ENCODE results near the gene DHFR. TPM values are rescaled to one million over a fixed set of nuclear protein-coding genes. Genes with fewer than 3 reads are reported as not detected.

Gene DHFR
- total RNA-seq, 4 donors from 2014 or later = 5.6 to 12.8 (median 11.5) TPM

DNA sequence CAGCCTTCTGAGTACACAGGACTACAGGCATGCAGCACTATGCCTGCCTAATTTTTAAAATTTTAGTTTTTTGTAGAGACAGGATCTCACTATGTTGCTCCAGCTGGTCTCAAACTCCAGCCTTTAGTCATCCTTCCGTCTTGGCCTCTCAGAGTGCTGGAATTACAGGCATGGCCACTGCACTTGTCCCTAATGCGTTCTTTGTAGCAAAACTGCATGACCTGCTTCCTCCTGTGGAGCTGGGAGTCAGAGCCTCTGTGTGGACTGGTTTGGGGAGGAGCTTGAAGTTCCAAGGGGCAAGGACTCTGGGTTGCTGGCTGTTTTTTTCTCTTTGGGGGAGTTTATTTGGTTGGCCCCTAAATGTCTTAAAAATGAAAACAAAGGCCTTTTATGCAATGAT, 62.0 kb downstream of the DHFR start:
- Histone ChIP-seq H3K4me3 (replicated peaks in 1 of 3) (no peak overlapping the region), H3K9me3 (no peaks in the 10 kb centered on the region), H3K36me3 (no peaks in the 10 kb centered on the region), H3K27ac (no peak overlapping the region), H3K27me3 (no peaks in the 10 kb centered on the region), H3K4me1 (peaks cover 24 to 25% of the 10 kb centered on the region in 2 donors)
- intact Hi-C loops (cut with DNase I) = no loop called here
- no peak for TF ChIP-seq POLR2A (IDR thresholded peaks at IDR 0.05)
- TF ChIP-seq, protein P1, sequence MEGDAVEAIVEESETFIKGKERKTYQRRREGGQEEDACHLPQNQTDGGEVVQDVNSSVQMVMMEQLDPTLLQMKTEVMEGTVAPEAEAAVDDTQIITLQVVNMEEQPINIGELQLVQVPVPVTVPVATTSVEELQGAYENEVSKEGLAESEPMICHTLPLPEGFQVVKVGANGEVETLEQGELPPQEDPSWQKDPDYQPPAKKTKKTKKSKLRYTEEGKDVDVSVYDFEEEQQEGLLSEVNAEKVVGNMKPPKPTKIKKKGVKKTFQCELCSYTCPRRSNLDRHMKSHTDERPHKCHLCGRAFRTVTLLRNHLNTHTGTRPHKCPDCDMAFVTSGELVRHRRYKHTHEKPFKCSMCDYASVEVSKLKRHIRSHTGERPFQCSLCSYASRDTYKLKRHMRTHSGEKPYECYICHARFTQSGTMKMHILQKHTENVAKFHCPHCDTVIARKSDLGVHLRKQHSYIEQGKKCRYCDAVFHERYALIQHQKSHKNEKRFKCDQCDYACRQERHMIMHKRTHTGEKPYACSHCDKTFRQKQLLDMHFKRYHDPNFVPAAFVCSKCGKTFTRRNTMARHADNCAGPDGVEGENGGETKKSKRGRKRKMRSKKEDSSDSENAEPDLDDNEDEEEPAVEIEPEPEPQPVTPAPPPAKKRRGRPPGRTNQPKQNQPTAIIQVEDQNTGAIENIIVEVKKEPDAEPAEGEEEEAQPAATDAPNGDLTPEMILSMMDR (IDR thresholded peaks at IDR 0.05) = no peak
- DNase-seq = no peak
- 86 to 87% methylated on average over 2 of the region's 2 CpGs for WGBS, 2 donors

DNA sequence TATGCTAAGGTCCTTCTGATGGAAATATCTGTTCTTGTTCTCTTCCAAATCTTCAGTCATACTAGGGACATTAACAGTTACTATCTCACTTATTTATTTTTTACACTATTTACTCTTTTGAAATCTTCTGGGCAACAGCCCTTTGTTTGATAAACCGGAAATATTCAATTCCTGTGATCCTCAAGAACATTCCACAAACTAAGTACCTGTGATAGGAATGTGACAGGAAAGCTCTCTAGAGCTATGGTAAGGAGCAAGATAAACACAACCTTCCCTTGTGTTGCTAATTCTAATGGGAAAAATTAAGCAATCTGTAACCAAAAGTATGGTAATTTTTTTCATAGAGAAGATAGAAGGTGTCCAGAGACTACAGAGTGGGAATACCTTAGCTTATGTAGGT, 62.7 kb downstream of the DHFR start:
- TF ChIP-seq, protein P1 (IDR thresholded peaks at IDR 0.05) = no peak
- no peak for TF ChIP-seq POLR2A (IDR thresholded peaks at IDR 0.05)
- no peak for DNase-seq
- no peak overlapping the region for H3K4me3 ChIP-seq (replicated peaks in 1 of 3)
- no peaks in the 10 kb centered on the region for H3K27me3 ChIP-seq
- intact Hi-C loops (cut with DNase I) = no loop called here
- H3K36me3 ChIP-seq = no peaks in the 10 kb centered on the region
- H3K9me3 ChIP-seq = no peaks in the 10 kb centered on the region
- 25 to 31% methylated on average over 1 of the region's 1 CpG for WGBS, 2 donors
- H3K27ac ChIP-seq = no peak overlapping the region
- H3K4me1 ChIP-seq = peaks cover 24 to 25% of the 10 kb centered on the region in 2 donors

DNA sequence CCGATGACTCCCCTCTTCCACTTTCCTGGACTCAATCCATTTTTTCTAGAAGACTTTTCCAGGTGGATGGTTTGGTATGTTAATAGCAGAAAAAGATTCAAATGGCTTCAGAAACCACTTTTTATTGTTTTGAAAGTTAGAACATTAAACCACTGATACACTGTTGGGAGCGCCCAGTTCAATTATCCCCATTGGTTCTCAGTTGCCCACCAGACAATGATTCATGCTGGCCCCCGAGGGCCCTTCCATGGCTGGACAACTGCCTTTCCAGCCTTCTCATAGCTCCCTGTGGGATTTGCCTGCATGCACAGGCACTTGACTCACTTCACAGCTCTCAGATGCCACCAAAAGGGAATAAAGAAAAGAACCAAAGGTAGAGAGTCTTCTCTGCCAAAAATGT, 63.4 kb downstream of the DHFR start:
- TF ChIP-seq, protein P1 (IDR thresholded peaks at IDR 0.05) = no peak
- TF ChIP-seq POLR2A (IDR thresholded peaks at IDR 0.05) = no peak
- no peak overlapping the region for H3K4me3 ChIP-seq (replicated peaks in 1 of 3)
- DNase-seq = peak; percentile 51 to 63
- H3K36me3 ChIP-seq = no peaks in the 10 kb centered on the region
- peaks cover 24 to 25% of the 10 kb centered on the region in 2 donors for H3K4me1 ChIP-seq
- 46 to 48% methylated on average over 3 of the region's 3 CpGs for WGBS, 2 donors
- H3K27ac ChIP-seq = peak overlapping the region in 2 of 3 donors; percentile 36 to 46
- intact Hi-C loops (cut with DNase I) = no loop called here
- no peaks in the 10 kb centered on the region for H3K27me3 ChIP-seq
- no peaks in the 10 kb centered on the region for H3K9me3 ChIP-seq

DNA sequence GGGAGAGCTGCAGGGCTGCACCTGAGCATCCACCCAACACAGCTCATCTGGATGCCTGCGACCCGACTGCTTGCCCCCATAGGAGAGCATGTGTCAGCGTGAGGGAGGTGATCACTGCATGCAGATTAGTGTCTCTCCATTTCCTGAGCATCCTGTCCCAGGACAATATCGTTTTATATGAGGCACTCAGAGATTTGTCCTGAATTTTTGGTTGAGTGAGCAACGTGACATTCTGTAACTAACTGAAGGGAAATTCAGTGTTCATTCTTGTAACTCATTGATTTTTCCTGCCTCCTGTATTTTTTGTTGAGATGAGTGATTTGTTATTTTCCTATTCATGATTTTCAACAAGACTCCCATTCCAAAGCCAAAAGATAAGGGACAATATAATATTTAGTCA, 64.0 kb downstream of the DHFR start:
- no peaks in the 10 kb centered on the region for H3K9me3 ChIP-seq
- no peaks in the 10 kb centered on the region for H3K27me3 ChIP-seq
- peaks cover 24 to 25% of the 10 kb centered on the region in 2 donors for H3K4me1 ChIP-seq
- H3K36me3 ChIP-seq = no peaks in the 10 kb centered on the region
- H3K27ac ChIP-seq = no peak overlapping the region
- intact Hi-C loops (cut with DNase I) = no loop called here
- DNase-seq = no peak
- no peak for TF ChIP-seq POLR2A (IDR thresholded peaks at IDR 0.05)
- TF ChIP-seq, protein P1 (IDR thresholded peaks at IDR 0.05) = no peak
- H3K4me3 ChIP-seq (replicated peaks in 1 of 3) = no peak overlapping the region
- WGBS, 2 donors = 64 to 73% methylated on average over 5 of the region's 5 CpGs

DNA sequence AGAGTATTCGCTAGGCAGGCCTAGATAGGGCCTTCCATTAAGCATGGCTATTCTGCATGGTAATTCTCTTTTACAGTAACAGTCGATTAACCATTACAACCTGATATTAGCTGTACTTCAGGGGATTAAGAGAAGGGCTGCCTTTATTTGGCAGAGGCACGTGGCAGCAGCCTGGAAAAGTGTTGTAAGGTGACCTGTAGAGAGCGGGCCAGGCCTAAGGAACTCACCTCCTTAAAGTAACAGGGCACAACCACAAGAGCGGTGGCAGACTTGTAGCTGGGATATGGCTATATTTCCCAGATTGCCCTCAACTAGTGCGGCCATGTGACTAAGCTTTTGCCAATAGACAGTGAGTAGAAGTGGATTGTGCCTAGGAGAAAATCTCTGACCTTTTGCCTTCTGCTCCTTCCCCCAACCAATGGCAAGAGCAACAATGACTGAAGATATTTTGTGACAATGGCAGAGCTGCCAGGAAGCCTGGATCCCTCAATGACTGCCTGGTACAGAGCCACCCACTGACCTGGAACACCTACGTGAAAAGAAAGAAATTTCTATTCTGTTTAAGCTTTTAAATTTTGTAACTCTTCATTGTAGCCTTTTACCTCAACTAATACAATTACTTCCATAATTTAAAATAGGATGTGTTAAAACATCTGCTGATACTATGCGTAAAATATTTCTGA, 65.8 kb downstream of the DHFR start:
- Histone ChIP-seq H3K9me3 (no peaks in the 10 kb centered on the region), H3K4me3 (replicated peaks in 1 of 3) (no peak overlapping the region), H3K36me3 (no peaks in the 10 kb centered on the region), H3K27me3 (no peaks in the 10 kb centered on the region), H3K4me1 (peaks cover 24 to 25% of the 10 kb centered on the region in 2 donors), H3K27ac (no peak overlapping the region)
- DNase-seq = no peak
- WGBS, 2 donors = 88% methylated on average over 8 of the region's 8 CpGs
- intact Hi-C loops (cut with DNase I) = no loop called here
- no peak for TF ChIP-seq POLR2A (IDR thresholded peaks at IDR 0.05)
- TF ChIP-seq, protein P1 (IDR thresholded peaks at IDR 0.05) = no peak

Data from thyroid gland (tissue), 4 donors.